Central memory CD8-positive, alpha-beta T cell (primary cell): Measurements from ENCODE around the gene NR5A2.
"Not testable (repeated sequence)": the region's sequence is repeated elsewhere in the genome, so short reads cannot be mapped to it uniquely, and the experiment has no call there.

Source experiments
- ATAC-seq: fragments of 150-1000 bp; cut with Tn5 transposase; replicated peaks from 2 replicates; pipeline ENCODE4 v1.10.0; 2022; ENCODE audit warnings: mild to moderate bottlenecking, moderate FRiP score, moderate number of reproducible peaks; ENCODE audit not compliant: poor library complexity, severe bottlenecking; ENCODE audit errors: extremely low read depth
- DNase-seq, 2 donors: peaks; one replicate each; pipeline ENCODE4 v3.0.0; 2021; ENCODE audit warnings: low spot score in 2 of 2
- H3K27ac Mint-ChIP-seq: one replicate; pipeline ENCODE4 v1.8.0; 2022; ENCODE audit warnings: low read depth, mild to moderate bottlenecking, moderate library complexity, mixed read lengths
- H3K27me3 Mint-ChIP-seq: one replicate; pipeline ENCODE4 v1.8.0; 2022; ENCODE audit warnings: mixed read lengths
- H3K36me3 Mint-ChIP-seq: one replicate; pipeline ENCODE4 v1.8.0; 2022; ENCODE audit warnings: mild to moderate bottlenecking, moderate library complexity, mixed read lengths; ENCODE audit not compliant: insufficient read depth
- H3K4me1 Mint-ChIP-seq: one replicate; pipeline ENCODE4 v1.8.0; 2022; ENCODE audit warnings: mixed read lengths
- H3K4me3 Mint-ChIP-seq: one replicate; pipeline ENCODE4 v1.8.0; 2022; ENCODE audit warnings: mild to moderate bottlenecking, moderate library complexity, mixed read lengths
- H3K9me3 Mint-ChIP-seq: one replicate; pipeline ENCODE4 v1.8.0; 2022; ENCODE audit warnings: mixed read lengths

Gene NR5A2

DNA sequence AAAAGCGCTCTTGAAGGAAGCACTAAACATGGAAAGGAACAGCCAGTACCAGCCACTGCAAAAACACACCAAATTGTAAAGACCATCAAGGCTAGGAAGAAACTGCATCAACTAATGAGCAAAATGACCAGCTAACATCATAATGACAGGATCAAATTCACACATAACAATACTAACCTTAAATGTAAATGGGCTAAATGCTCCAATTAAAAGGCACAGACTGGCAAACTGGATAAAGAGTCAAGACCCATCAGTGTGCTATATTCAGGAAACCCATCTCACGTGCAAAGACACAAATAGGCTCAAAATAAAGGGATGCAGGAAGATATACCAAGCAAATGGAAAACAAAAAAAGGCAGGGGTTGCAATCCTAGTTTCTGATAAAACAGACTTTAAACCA lies 159.8 kb downstream of the NR5A2 start:
- not testable (repeated sequence) for H3K4me3 Mint-ChIP-seq, H3K27ac Mint-ChIP-seq

DNA sequence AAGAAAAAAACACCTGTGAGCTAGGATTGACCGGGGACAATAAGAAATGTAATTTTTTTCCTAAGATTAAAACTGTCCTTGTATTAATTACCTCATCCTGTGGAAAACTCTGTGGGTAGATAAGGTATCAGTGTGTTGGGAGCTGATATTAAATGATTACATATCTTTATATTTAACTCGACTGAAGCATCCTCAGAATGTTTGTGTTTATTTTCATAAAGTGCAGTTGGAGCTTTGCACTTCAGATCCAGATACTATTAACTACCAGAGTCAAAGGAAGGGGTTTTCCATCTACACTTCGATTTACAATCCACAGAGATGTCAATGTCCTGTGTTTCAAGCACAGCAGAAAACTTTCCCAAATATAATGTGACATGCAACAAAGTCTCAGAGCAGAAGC lies 164.5 kb downstream of the NR5A2 start:
- Mint-ChIP-seq H3K9me3 (no peaks in the 10 kb centered on the region), H3K4me3 (no peak overlapping the region), H3K27me3 (no peaks in the 10 kb centered on the region), H3K36me3 (no peaks in the 10 kb centered on the region), H3K27ac (no peak overlapping the region), H3K4me1 (no peaks in the 10 kb centered on the region)
- ATAC-seq (no peak), DNase-seq (no peak)

More for the DNA sequence above, 159.8 kb downstream of the NR5A2 start:
- not testable (repeated sequence) for DNase-seq, H3K4me1 Mint-ChIP-seq, H3K9me3 Mint-ChIP-seq, H3K36me3 Mint-ChIP-seq, ATAC-seq
- peaks cover 23% of the 10 kb centered on the region for H3K27me3 Mint-ChIP-seq

DNA sequence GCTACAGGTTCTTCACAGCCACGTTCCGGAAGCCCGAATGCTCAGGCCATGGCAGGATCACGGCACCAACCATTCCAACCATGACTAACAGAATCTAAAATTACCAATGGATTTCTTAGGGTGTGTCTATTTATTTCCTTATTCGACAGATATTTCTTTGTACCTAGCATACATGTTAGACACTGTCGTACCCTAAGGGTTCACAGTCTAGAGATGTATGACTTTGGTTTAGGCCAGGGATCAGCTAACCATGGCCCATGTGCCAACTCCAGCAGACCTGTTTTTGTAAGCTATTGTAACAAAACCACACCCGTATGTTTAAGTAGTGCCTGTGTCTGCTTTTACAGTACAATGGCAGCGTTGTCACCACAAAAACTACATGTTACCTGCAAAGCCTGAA lies 167.0 kb downstream of the NR5A2 start:
- no peaks in the 10 kb centered on the region for H3K36me3 Mint-ChIP-seq
- no peaks in the 10 kb centered on the region for H3K4me1 Mint-ChIP-seq
- no peaks in the 10 kb centered on the region for H3K9me3 Mint-ChIP-seq
- H3K4me3 Mint-ChIP-seq: no peak overlapping the region
- no peak overlapping the region for H3K27ac Mint-ChIP-seq
- ATAC-seq (no peak), DNase-seq (no peak)
- H3K27me3 Mint-ChIP-seq: no peaks in the 10 kb centered on the region

DNA sequence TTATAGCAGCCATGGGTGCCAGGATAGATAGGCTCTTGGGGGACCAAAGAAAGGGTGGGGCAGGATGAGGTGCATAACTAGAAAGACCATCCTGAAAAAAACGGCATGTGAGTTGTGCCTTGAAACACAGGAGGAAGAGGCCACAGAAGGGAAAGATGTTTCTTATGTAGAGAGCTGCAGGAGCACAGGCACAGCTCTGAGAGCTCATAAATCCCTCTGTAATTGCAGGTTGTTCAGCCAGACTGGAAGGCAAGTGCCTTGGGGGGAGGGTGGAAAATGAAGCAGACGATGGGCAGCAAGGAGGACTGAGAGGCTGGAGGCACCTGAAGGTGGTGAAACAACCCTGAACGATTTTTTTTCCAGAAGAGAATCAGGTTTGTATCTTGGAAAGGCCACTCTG lies 170.7 kb downstream of the NR5A2 start:
- Mint-ChIP-seq H3K4me3 (no peak overlapping the region), H3K27me3 (no peaks in the 10 kb centered on the region)

DNA sequence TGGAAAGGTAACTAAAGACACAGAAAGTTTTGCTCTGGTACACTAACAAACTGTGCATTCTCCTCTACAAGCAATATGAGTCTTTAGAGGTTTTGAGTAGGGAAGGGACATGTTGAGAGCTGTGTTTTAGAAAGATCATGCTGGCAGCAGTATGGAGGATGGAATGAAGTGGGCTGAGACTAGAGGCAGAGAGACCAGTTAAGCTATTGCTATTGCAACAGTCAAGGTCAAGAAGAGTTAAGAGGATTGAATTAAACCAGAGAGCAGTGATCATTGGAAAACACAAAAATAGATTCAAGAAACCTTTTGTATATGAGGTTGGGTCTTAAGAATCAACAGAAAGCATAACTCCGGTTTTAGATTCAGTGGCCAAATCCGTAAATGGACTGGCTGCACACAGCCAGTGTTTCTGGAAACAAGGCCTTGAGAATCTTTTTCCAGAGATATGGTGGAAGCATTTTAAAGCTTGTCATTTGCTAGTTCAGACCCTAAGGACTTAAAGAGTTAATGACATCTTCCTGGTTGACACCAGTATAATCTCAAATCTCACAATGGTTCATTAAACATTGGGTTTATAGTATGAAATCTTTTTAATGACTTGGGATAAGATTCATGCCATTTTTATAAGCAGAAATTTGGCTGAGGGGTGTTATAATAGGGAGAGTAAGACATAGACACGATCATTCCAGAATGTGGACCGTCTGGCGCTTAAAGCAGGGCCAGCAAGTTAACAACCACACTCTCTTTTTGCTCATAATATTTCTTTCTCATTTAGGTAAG lies 177.9 kb downstream of the NR5A2 start:
- Mint-ChIP-seq H3K36me3 (no peaks in the 10 kb centered on the region), H3K4me3 (no peak overlapping the region), H3K4me1 (peaks cover 7% of the 10 kb centered on the region), H3K27ac (no peak overlapping the region), H3K9me3 (no peaks in the 10 kb centered on the region), H3K27me3 (no peaks in the 10 kb centered on the region)
- no peak for DNase-seq
- no peak for ATAC-seq

More for the DNA sequence above, 170.7 kb downstream of the NR5A2 start:
- DNase-seq: no peak
- Mint-ChIP-seq H3K4me1 (no peaks in the 10 kb centered on the region), H3K9me3 (no peaks in the 10 kb centered on the region), H3K36me3 (no peaks in the 10 kb centered on the region), H3K27ac (no peak overlapping the region)
- ATAC-seq: no peak

DNA sequence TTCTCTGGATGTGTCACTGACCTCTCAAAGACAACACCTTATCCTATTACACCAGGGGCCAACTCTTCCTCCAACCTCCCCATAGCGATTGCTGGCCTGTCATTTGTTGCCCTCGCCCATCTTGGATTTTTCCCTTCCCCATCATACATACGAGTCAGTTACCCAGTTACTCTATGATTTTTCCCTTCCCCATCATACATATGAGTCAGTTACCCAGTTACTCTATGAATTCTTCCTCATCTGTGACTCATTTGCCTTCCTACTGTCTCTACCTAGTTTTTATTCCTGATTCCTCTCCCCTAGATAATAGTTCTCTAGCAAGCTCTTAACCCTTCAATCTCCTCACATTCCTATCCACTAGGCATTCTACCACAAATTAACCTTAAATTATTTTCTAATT lies 178.8 kb downstream of the NR5A2 start:
- no peak overlapping the region for H3K4me3 Mint-ChIP-seq
- peaks cover 7% of the 10 kb centered on the region for H3K4me1 Mint-ChIP-seq
- ATAC-seq (no peak), DNase-seq (no peak)
- H3K9me3 Mint-ChIP-seq: no peaks in the 10 kb centered on the region
- no peaks in the 10 kb centered on the region for H3K36me3 Mint-ChIP-seq
- no peaks in the 10 kb centered on the region for H3K27me3 Mint-ChIP-seq
- no peak overlapping the region for H3K27ac Mint-ChIP-seq

DNA sequence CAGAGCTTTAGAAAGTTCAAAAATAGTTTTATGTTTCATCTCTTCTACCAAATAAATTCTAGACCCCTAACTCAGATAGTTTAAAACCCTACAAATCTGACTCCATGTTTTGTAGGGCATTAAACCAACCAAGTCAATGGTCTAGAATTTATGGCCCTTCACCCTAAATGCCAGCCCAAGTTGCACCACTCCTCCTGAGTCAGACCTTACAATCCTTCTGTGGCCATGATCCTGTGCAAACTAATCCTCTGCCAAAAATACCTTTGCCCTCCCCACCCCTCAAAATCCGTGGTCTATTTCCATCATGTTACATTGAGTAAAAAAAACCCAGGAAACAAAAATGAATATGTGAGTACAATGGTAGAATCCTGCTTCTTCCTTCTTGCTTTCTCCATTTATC lies 179.3 kb downstream of the NR5A2 start:
- Mint-ChIP-seq H3K9me3 (no peaks in the 10 kb centered on the region), H3K36me3 (no peaks in the 10 kb centered on the region), H3K27me3 (no peaks in the 10 kb centered on the region), H3K4me1 (peaks cover 7% of the 10 kb centered on the region), H3K27ac (no peak overlapping the region), H3K4me3 (no peak overlapping the region)
- ATAC-seq (no peak), DNase-seq (no peak)

DNA sequence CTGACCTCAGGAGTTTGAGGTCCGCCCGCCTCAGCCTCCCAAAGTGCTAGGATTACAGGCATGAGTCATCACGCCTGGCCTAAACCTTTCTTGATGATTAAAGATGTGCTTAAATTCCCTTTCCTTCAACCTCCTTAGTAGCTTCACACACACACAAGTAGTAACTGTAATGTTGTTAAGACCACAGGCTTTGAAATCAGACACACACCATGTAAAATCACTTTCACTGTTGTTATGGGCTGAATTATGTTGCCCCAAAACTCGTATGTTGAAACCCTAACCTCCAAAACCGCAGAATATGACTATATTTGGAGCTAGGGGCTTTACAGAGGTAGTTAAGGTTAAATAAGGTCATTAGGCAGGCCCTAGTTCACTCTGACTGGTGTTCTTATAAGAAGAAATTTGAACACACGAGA lies 180.2 kb downstream of the NR5A2 start:
- H3K27me3 Mint-ChIP-seq: no peaks in the 10 kb centered on the region
- peak; percentile 72 for ATAC-seq
- no peak for DNase-seq

DNA sequence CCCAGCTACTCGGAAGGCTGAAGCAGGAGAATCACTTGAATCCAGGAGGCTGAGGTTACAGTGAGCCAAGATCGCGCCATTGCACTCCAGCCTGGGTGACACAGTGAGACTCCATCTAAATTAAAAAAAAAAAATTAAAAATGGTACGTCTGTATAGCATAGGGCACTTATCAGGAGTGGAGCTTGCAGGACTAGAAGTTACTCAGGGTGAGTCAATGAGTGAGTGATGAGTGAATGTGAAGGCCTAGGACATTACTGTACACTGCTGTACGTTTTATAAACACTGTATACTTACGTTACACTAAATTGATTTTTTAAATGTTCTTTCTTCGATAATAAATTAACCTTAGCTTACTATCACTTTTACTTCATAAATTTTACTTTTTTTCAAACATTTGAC lies 183.6 kb downstream of the NR5A2 start:
- no peaks in the 10 kb centered on the region for H3K9me3 Mint-ChIP-seq
- H3K4me1 Mint-ChIP-seq: peaks cover 7% of the 10 kb centered on the region
- ATAC-seq (no peak), DNase-seq (no peak)
- H3K36me3 Mint-ChIP-seq: no peaks in the 10 kb centered on the region
- H3K27ac Mint-ChIP-seq: no peak overlapping the region
- peaks cover 10% of the 10 kb centered on the region for H3K27me3 Mint-ChIP-seq
- H3K4me3 Mint-ChIP-seq: no peak overlapping the region

More for the DNA sequence above, 180.2 kb downstream of the NR5A2 start:
- H3K4me1 Mint-ChIP-seq: peaks cover 7% of the 10 kb centered on the region
- H3K36me3 Mint-ChIP-seq: no peaks in the 10 kb centered on the region
- no peaks in the 10 kb centered on the region for H3K9me3 Mint-ChIP-seq
- H3K4me3 Mint-ChIP-seq: no peak overlapping the region
- no peak overlapping the region for H3K27ac Mint-ChIP-seq

DNA sequence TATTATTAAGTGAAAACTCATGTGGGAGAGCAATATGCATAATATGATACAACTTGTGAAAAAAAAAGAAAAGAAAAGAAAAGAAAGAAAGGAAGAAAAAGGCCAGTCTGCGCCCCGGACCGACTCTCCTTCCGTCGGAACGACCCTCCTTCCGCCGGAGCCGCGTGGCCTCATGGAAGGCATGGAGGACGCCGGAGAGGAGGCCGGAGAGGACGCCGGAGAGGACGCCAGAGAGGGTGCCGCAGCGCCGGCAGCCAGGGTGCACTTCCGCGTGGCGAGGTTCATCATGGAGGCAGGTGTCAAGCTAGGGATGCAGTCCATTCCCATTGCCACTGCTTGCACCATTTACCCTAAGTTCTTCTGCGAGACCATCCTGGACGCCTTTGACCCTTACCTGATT lies 185.9 kb downstream of the NR5A2 start:
- Mint-ChIP-seq H3K36me3 (no peaks in the 10 kb centered on the region), H3K27me3 (peaks cover 10% of the 10 kb centered on the region), H3K27ac (no peak overlapping the region), H3K4me3 (no peak overlapping the region), H3K9me3 (no peaks in the 10 kb centered on the region), H3K4me1 (no peaks in the 10 kb centered on the region)
- ATAC-seq (no peak), DNase-seq (no peak)

DNA sequence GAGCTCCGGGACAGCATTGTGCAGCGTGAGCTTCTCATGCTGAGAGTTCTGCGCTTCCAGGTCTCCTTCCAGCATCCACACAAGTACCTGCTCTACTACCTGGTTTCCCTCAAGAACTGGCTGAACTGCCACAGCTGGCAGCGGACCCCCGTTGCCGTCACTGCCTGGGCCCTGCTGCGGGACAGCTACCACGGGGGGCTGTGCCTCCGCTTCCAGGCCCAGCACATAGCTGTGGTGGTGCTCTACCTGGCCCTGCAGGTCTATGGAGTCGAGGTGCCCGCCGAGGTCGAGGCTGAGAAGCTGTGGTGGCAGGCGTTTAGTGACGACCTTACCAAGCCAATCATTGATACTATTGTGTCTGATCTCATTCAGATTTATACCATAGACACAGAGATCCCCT lies 186.4 kb downstream of the NR5A2 start:
- no peak for DNase-seq
- Mint-ChIP-seq H3K27ac (no peak overlapping the region), H3K4me3 (no peak overlapping the region), H3K36me3 (no peaks in the 10 kb centered on the region), H3K4me1 (no peaks in the 10 kb centered on the region), H3K9me3 (no peaks in the 10 kb centered on the region), H3K27me3 (peaks cover 10% of the 10 kb centered on the region)
- no peak for ATAC-seq

DNA sequence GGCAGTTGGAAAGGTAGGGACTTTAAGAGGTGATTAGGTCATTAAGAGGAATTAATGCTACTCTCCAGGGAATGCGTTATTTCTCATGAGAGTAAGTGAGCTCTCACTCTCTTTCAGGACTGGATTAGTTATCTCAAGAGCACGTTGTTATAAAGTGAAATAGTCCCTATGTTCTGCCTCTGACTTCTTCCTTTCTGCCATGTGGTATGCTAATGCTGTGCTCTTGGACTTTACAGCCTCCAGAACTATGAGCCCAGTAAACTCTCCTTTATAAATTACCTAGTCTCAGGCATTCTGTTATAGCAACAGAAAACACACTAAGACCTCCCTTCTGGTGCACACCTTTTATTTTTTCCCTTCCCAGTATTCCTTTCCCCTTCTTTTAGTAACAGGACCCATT lies 187.8 kb downstream of the NR5A2 start:
- ATAC-seq (no peak), DNase-seq (no peak)
- Mint-ChIP-seq H3K27me3 (peaks cover 10% of the 10 kb centered on the region), H3K9me3 (no peaks in the 10 kb centered on the region), H3K4me1 (no peaks in the 10 kb centered on the region), H3K36me3 (no peaks in the 10 kb centered on the region), H3K4me3 (no peak overlapping the region), H3K27ac (no peak overlapping the region)

DNA sequence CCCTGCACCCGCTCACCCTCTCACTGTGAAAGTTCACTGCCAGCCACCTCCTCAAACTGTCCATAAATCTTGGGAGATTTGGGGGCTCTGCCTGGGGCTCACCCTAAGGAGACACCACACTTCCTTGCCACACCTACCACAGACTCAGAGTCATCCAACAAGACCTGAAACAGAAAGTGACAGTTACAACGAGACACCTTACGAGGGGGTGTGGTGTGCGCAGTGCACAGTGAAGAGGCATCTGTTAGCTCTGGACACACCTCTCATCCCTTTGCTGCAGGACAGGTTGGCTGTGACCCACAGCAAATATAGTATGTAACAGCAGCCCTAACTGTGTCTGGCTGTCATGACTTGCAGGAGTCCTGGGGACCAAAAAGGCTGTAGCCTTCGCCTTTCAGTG lies 190.2 kb downstream of the NR5A2 start:
- peaks cover 6% of the 10 kb centered on the region for H3K4me1 Mint-ChIP-seq
- H3K27me3 Mint-ChIP-seq: peaks cover 10% of the 10 kb centered on the region

More for the DNA sequence above, 190.2 kb downstream of the NR5A2 start:
- no peak for DNase-seq
- Mint-ChIP-seq H3K4me3 (no peak overlapping the region), H3K36me3 (no peaks in the 10 kb centered on the region), H3K27ac (no peak overlapping the region), H3K9me3 (no peaks in the 10 kb centered on the region)
- ATAC-seq: no peak
